Astrocyte (in vitro differentiated cells and primary cell): ENCODE results near the gene GPC5. TPM values are rescaled to one million over a fixed set of nuclear protein-coding genes. Genes with fewer than 3 reads are reported as not detected.
"Not testable (repeated sequence)": the region's sequence is repeated elsewhere in the genome, so short reads cannot be mapped to it uniquely, and the experiment has no call there.

Experiments
- DNase-seq: peaks from one replicate; pipeline ENCODE4 v3.0.0-alpha.2; 2010; ENCODE audit warnings: low read depth
- FAIRE-seq: peaks from 2 replicates; lab custom pipeline; 2011; peaks lifted over from hg19 to GRCh38; lab: Jason Lieb, UNC
- H2AFZ ChIP-seq: 2 replicates; pipeline ENCODE4 v1.6.0; 2012; ENCODE audit warnings: low read depth, low read length, inconsistent platforms
- H3K27ac ChIP-seq: 2 replicates; pipeline ENCODE4 v1.5.1; 2011; ENCODE audit warnings: low read depth, low read length, inconsistent platforms
- H3K27me3 ChIP-seq: 2 replicates; pipeline ENCODE4 v1.6.0; 2011; ENCODE audit warnings: low read length, inconsistent platforms; ENCODE audit not compliant: insufficient read depth
- H3K36me3 ChIP-seq: 2 replicates; pipeline ENCODE4 v1.5.1; 2011; ENCODE audit warnings: low read length, inconsistent platforms; ENCODE audit not compliant: insufficient read depth
- H3K4me1 ChIP-seq: 2 replicates; pipeline ENCODE4 v1.5.1; 2011; ENCODE audit warnings: low read length, inconsistent platforms; ENCODE audit not compliant: insufficient read depth
- H3K4me2 ChIP-seq: 2 replicates; pipeline ENCODE4 v1.6.0; 2012; ENCODE audit warnings: low read length, inconsistent platforms
- H3K4me3 ChIP-seq: 2 replicates; pipeline ENCODE4 v1.5.1; 2011; ENCODE audit warnings: low read depth, mild to moderate bottlenecking, low read length, inconsistent platforms; ENCODE audit not compliant: insufficient read depth
- H3K79me2 ChIP-seq: 2 replicates; pipeline ENCODE4 v1.6.0; 2012; ENCODE audit warnings: mild to moderate bottlenecking, low read length, inconsistent platforms; ENCODE audit not compliant: insufficient read depth
- H3K9ac ChIP-seq: 2 replicates; pipeline ENCODE4 v1.6.0; 2012; ENCODE audit warnings: mild to moderate bottlenecking, low read length, inconsistent platforms
- H3K9me3 ChIP-seq: 2 replicates; pipeline ENCODE4 v1.5.1; 2012; ENCODE audit warnings: low read depth, mild to moderate bottlenecking, low read length, inconsistent platforms; ENCODE audit not compliant: insufficient read depth
- H4K20me1 ChIP-seq: 2 replicates; pipeline ENCODE4 v1.6.0; 2012; ENCODE audit warnings: low read length, inconsistent platforms; ENCODE audit not compliant: insufficient read depth
- H3K27ac Mint-ChIP-seq: one replicate; pipeline ENCODE4 v1.8.0; 2021; ENCODE audit warnings: mild to moderate bottlenecking, mixed read lengths; ENCODE audit not compliant: unreplicated experiment
- H3K27me3 Mint-ChIP-seq: one replicate; pipeline ENCODE4 v1.8.0; 2021; ENCODE audit warnings: low read depth, mixed read lengths; ENCODE audit not compliant: unreplicated experiment
- H3K36me3 Mint-ChIP-seq: one replicate; pipeline ENCODE4 v1.8.0; 2021; ENCODE audit warnings: low read depth, mixed read lengths; ENCODE audit not compliant: unreplicated experiment
- H3K4me1 Mint-ChIP-seq: one replicate; pipeline ENCODE4 v1.8.0; 2021; ENCODE audit warnings: low read depth, mixed read lengths; ENCODE audit not compliant: unreplicated experiment
- H3K4me3 Mint-ChIP-seq: one replicate; pipeline ENCODE4 v1.8.0; 2021; ENCODE audit warnings: mild to moderate bottlenecking, moderate library complexity, mixed read lengths; ENCODE audit not compliant: unreplicated experiment
- H3K9me3 Mint-ChIP-seq: one replicate; pipeline ENCODE4 v1.8.0; 2021; ENCODE audit warnings: mild to moderate bottlenecking, mixed read lengths; ENCODE audit not compliant: unreplicated experiment
- EZH2 ChIP-seq: IDR thresholded peaks from 2 replicates; pipeline ENCODE4 v1.6.1; 2012; ENCODE audit warnings: mild to moderate bottlenecking, low read length, inconsistent platforms; ENCODE audit not compliant: insufficient read depth
- total RNA-seq: library from RNA; stranded (reverse); gene quantifications from 2 replicates; pipeline ENCODE4 v1.2.1, GENCODE V29; 2021
- TF ChIP-seq, protein P1 (sequence below): IDR thresholded peaks from 2 replicates; pipeline ENCODE4 v1.5.1; 2011; ENCODE audit warnings: low read depth, mild to moderate bottlenecking, inconsistent platforms, low read length, moderate library complexity; ENCODE audit not compliant: insufficient read depth

GPC5 gene
- total RNA-seq, 1 donor from 2014 or later = 1.1 TPM

DNA sequence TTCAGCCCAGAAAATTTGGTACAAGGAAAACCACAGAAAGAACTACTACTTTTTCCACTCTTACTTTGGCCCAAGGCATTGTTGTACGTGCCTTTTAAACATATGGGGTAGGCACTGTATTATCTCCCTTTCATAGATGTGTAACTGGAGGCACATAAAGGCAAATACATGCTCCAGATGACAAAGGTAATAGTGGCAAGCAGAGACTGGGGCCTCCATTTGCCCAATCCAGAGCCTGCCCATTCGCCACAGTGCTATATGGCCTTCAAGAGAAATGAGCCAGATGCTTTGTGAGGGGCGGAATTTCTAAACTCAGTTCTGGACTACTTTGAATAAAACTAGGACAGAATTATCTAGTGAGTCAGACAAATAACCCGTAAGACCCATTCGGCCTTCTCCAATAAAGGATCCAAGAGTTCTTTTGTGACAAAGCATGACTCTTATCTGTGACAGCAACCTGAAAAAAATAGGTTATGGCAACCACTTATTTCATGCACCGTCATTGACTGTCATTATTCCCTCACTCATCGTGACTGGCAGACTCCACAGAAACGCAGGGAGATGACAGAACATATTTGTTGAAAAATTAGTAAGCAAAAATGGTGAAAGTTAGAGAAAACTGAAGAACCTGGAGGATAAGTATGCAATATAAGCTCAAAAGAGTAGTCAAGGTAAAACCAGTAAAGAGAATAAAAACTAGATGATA, 1116.2 kb downstream of the GPC5 start:
- DNase-seq (no peak), FAIRE-seq (no peak)
- Histone ChIP-seq H3K27me3 (no peaks in the 10 kb centered on the region), H3K79me2 (no peaks in the 10 kb centered on the region), H2AFZ (no peak overlapping the region), H3K4me2 (no peak overlapping the region), H3K27ac (no peak overlapping the region), H3K36me3 (no peaks in the 10 kb centered on the region), H4K20me1 (no peaks in the 10 kb centered on the region), H3K4me3 (no peak overlapping the region), H3K9me3 (no peaks in the 10 kb centered on the region), H3K4me1 (peaks cover 11% of the 10 kb centered on the region), H3K9ac (no peak overlapping the region)
- Mint-ChIP-seq H3K4me1 (peaks cover 24% of the 10 kb centered on the region), H3K9me3 (peaks cover 13% of the 10 kb centered on the region), H3K36me3 (peaks cover 2% of the 10 kb centered on the region), H3K27me3 (no peaks in the 10 kb centered on the region), H3K27ac (peak overlapping the region; percentile 94), H3K4me3 (no peak overlapping the region)
- TF ChIP-seq EZH2 = no peak
- TF ChIP-seq, protein P1, sequence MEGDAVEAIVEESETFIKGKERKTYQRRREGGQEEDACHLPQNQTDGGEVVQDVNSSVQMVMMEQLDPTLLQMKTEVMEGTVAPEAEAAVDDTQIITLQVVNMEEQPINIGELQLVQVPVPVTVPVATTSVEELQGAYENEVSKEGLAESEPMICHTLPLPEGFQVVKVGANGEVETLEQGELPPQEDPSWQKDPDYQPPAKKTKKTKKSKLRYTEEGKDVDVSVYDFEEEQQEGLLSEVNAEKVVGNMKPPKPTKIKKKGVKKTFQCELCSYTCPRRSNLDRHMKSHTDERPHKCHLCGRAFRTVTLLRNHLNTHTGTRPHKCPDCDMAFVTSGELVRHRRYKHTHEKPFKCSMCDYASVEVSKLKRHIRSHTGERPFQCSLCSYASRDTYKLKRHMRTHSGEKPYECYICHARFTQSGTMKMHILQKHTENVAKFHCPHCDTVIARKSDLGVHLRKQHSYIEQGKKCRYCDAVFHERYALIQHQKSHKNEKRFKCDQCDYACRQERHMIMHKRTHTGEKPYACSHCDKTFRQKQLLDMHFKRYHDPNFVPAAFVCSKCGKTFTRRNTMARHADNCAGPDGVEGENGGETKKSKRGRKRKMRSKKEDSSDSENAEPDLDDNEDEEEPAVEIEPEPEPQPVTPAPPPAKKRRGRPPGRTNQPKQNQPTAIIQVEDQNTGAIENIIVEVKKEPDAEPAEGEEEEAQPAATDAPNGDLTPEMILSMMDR = no peak

DNA sequence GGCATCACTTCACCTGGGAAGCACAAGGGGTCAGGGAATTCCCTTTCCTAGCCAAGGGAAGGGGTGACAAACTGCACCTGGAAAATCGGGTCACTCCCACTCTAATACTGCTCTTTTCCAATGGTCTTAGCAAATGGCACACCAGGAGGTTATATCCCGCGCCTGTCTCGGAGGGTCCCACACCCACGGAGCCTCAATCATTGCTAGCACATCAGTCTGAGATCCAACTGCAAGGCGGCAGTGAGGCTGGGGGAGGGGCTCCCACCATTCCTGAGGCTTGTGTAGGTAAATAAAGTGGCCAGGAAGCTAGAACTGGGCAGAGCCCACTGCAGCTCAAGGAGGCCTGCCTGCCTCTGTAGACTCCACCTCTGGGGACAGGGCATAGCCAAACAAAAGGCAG, 1118.5 kb downstream of the GPC5 start:
- DNase-seq, H3K36me3 ChIP-seq, H3K79me2 ChIP-seq, H3K4me3 ChIP-seq, H3K27ac ChIP-seq, FAIRE-seq, H3K9ac ChIP-seq, H3K27me3 ChIP-seq, H3K4me2 ChIP-seq, H3K4me3 Mint-ChIP-seq, H3K27ac Mint-ChIP-seq, H3K27me3 Mint-ChIP-seq, H2AFZ ChIP-seq, H4K20me1 ChIP-seq, H3K9me3 ChIP-seq, H3K36me3 Mint-ChIP-seq, H3K4me1 ChIP-seq: not testable (repeated sequence)
- peaks cover 10% of the 10 kb centered on the region for H3K4me1 Mint-ChIP-seq
- H3K9me3 Mint-ChIP-seq = peaks cover 13% of the 10 kb centered on the region

DNA sequence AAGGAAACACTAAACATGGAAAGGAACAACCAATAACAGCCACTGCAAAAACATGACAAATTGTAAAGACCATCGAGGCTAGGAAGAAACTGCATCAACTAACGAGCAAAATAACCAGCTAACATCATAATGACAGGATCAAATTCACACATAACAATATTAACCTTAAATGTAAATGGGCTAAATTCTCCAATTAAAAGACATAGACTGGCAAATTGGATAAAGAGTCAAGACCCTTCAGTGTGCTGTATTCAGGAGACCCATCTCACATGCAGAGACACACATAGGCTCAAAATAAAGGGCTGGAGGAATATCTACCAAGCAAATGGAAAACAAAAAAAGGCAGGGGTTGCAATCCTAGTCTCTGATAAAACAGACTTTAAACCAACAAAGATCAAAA, 1120.2 kb downstream of the GPC5 start:
- not testable (repeated sequence) for FAIRE-seq, H3K4me3 Mint-ChIP-seq, H3K4me1 ChIP-seq, H3K36me3 ChIP-seq, H4K20me1 ChIP-seq, H3K36me3 Mint-ChIP-seq, H3K9ac ChIP-seq, H3K4me2 ChIP-seq, H3K9me3 ChIP-seq, DNase-seq, H3K27ac Mint-ChIP-seq, H3K4me1 Mint-ChIP-seq, H2AFZ ChIP-seq, H3K27ac ChIP-seq, H3K27me3 Mint-ChIP-seq, H3K27me3 ChIP-seq, H3K4me3 ChIP-seq, H3K79me2 ChIP-seq
- H3K9me3 Mint-ChIP-seq = peaks cover 13% of the 10 kb centered on the region
